Endothelial cell of umbilical vein (primary cell): ENCODE results near the gene HECTD2. TPM values are rescaled to one million over a fixed set of nuclear protein-coding genes. Genes with fewer than 3 reads are reported as not detected.

ENCODE experiments used
- BruUV-seq: library from RNA; stranded (reverse); fragments of 400-500 nt; replicated peaks from 2 replicates; lab custom pipeline; 2021; lab: Mats Ljungman, UMichigan
- CTCF ChIA-PET: fragments of 300-600, 350-600 bp; sonication (Branson Sonifier 250); formaldehyde crosslinking; loops from one replicate; lab custom pipeline; 2021; ENCODE audit warnings: antibody characterized with exemption, inconsistent platforms; lab: Charles Lee
- POLR2A ChIA-PET: fragments of 300-600, 350-600 bp; sonication (Branson Sonifier 250); formaldehyde crosslinking; loops from one replicate; lab custom pipeline; 2021; ENCODE audit warnings: antibody characterized with exemption, inconsistent platforms; lab: Charles Lee
- DNase-seq: peaks from one replicate; pipeline ENCODE4 v3.0.0-alpha.2; 2011; ENCODE audit warnings: low read depth, low spot score
- FAIRE-seq: peaks from 2 replicates; lab custom pipeline; 2011; peaks lifted over from hg19 to GRCh38; lab: Jason Lieb, UNC
- H2AFZ ChIP-seq: 2 replicates; pipeline ENCODE4 v1.6.0; 2012; ENCODE audit warnings: low read depth, low read length, control low read depth, inconsistent platforms
- H3K27ac ChIP-seq: 2 replicates; pipeline ENCODE4 v1.5.1; 2011; ENCODE audit warnings: low read depth, mild to moderate bottlenecking, control low read depth, low read length, moderate library complexity; ENCODE audit not compliant: insufficient read depth
- H3K27me3 ChIP-seq, 2 experiments: 2 replicates each; pipeline versions ENCODE4 v1.6.0 to v1.6.1; 2011; ENCODE audit warnings: low read length in 2 of 2, mixed read lengths in 1 of 2; ENCODE audit not compliant: control insufficient read depth in 2 of 2, insufficient read depth in 2 of 2
- H3K36me3 ChIP-seq, 2 experiments: 2 replicates in 1 of 2; 3 replicates in 1 of 2; pipeline ENCODE4 v1.5.1; 2011; ENCODE audit warnings: low read length in 2 of 2, mild to moderate bottlenecking in 1 of 2, moderate library complexity in 1 of 2; ENCODE audit not compliant: control insufficient read depth in 2 of 2, insufficient read depth in 2 of 2; ENCODE audit errors: extremely low read depth in 1 of 2
- H3K4me1 ChIP-seq: 3 replicates; pipeline ENCODE4 v1.5.1; 2011; ENCODE audit warnings: mild to moderate bottlenecking, low read length; ENCODE audit not compliant: control insufficient read depth, insufficient read depth; ENCODE audit errors: extremely low read depth
- H3K4me2 ChIP-seq: 2 replicates; pipeline ENCODE4 v1.6.1; 2011; ENCODE audit warnings: low read length, control low read depth, mixed read lengths; ENCODE audit not compliant: insufficient read depth
- H3K4me3 ChIP-seq, 3 experiments: fragments of 200-600 bp in 1 of 3; sonication (generic), shearing (Covaris generic) in 1 of 3; replicated peaks in 1 of 3; 2 replicates each; pipeline ENCODE4 v1.5.1; 2011 to 2016; ENCODE audit warnings: control low read depth in 3 of 3, low read length in 3 of 3, mild to moderate bottlenecking in 2 of 3, inconsistent platforms in 1 of 3, low read depth in 1 of 3, moderate library complexity in 1 of 3; ENCODE audit not compliant: insufficient read depth in 1 of 3
- H3K79me2 ChIP-seq: 2 replicates; pipeline ENCODE4 v1.6.0; 2012; ENCODE audit warnings: low read length, inconsistent platforms; ENCODE audit not compliant: control insufficient read depth, insufficient read depth
- H3K9ac ChIP-seq: replicated peaks from 2 replicates; pipeline ENCODE3; 2011; ENCODE audit warnings: low read length, control low read depth; ENCODE audit not compliant: insufficient read depth; ENCODE audit errors: extremely low read depth
- H3K9me1 ChIP-seq: replicated peaks from 3 replicates; pipeline ENCODE4 v1.6.0; 2011; ENCODE audit warnings: mild to moderate bottlenecking, low read length; ENCODE audit not compliant: control insufficient read depth, insufficient read depth; ENCODE audit errors: extremely low read depth
- H3K9me3 ChIP-seq: replicated peaks from 2 replicates; pipeline ENCODE4 v1.5.1; 2012; ENCODE audit warnings: low read length, inconsistent platforms; ENCODE audit not compliant: control insufficient read depth, insufficient read depth
- H4K20me1 ChIP-seq: replicated peaks from 2 replicates; pipeline ENCODE3; 2011; ENCODE audit warnings: mild to moderate bottlenecking, low read length; ENCODE audit not compliant: control insufficient read depth, insufficient read depth; ENCODE audit errors: extremely low read depth
- EZH2 ChIP-seq: IDR thresholded peaks from 2 replicates; pipeline ENCODE4 v1.6.1; 2012; ENCODE audit warnings: borderline replicate concordance, low read depth, mild to moderate bottlenecking, moderate library complexity, low read length, inconsistent platforms; ENCODE audit not compliant: severe bottlenecking
- FOS ChIP-seq: IDR thresholded peaks from 2 replicates; pipeline ENCODE4 v1.6.1; 2011; ENCODE audit warnings: mild to moderate bottlenecking, low read length, moderate library complexity, borderline replicate concordance; ENCODE audit not compliant: insufficient read depth
- GATA2 ChIP-seq: IDR thresholded peaks from 2 replicates; pipeline ENCODE4 v1.7.0; 2011; ENCODE audit warnings: low read depth, mild to moderate bottlenecking, moderate library complexity, mixed read lengths, low read length; ENCODE audit not compliant: insufficient read length, insufficient read depth
- JUN ChIP-seq: IDR thresholded peaks from 2 replicates; pipeline ENCODE4 v1.6.1; 2011; ENCODE audit warnings: borderline replicate concordance, low read depth; ENCODE audit not compliant: insufficient read length, insufficient read depth
- MYC ChIP-seq: IDR thresholded peaks from one replicate; pipeline ENCODE4 v1.6.1; 2011; ENCODE audit warnings: mild to moderate bottlenecking, low read depth, low read length
- POLR2A ChIP-seq: IDR thresholded peaks from 2 replicates; pipeline ENCODE4 v1.6.1; 2012; ENCODE audit warnings: low read depth, mild to moderate bottlenecking, control low read depth, low read length
- POLR2AphosphoS5 ChIP-seq: IDR thresholded peaks from 2 replicates; pipeline ENCODE4 v1.6.1; 2012; ENCODE audit warnings: low read depth, mild to moderate bottlenecking, control low read depth, low read length, moderate library complexity; ENCODE audit not compliant: insufficient read depth
- dilution Hi-C: fragments of 300-500 bp; cut with MboI; formaldehyde crosslinking; loops from one replicate; pipeline ENCODE4 v1.15.0; 2019; ENCODE audit warnings: low sequenced_read_pairs; ENCODE audit not compliant: extremely low pct_ligation_motif_present
- intact Hi-C: fragments of 100-400 bp; cut with micrococcal nuclease; formaldehyde crosslinking; loops from one replicate; pipeline ENCODE4 v1.10.0; 2022
- polyA plus RNA-seq, 4 experiments: library from polyadenylated mRNA; depleted of rRNA in 3 of 4; stranded (reverse) in 3 of 4; unstranded in 1 of 4; fragments of >200 nt; gene quantifications; 2 replicates each; pipeline versions ENCODE4 v1.2.1 to v1.2.3, GENCODE V29; 2011 to 2012; ENCODE audit warnings: missing spikeins in 1 of 4
- total RNA-seq: library from RNA; stranded (reverse); gene quantifications from 2 replicates; pipeline ENCODE4 v1.2.3, GENCODE V29; 2021
- TF ChIP-seq, protein P1 (sequence below): IDR thresholded peaks from 2 replicates; pipeline ENCODE4 v1.6.1; 2011; ENCODE audit not compliant: insufficient read depth, insufficient read length

HECTD2 gene
- total and polyA plus RNA-seq, 2 donors (not counting 3 experiments of a cell fraction or from before 2014, with no cell fraction given), result 4.2 to 10.7 TPM

DNA sequence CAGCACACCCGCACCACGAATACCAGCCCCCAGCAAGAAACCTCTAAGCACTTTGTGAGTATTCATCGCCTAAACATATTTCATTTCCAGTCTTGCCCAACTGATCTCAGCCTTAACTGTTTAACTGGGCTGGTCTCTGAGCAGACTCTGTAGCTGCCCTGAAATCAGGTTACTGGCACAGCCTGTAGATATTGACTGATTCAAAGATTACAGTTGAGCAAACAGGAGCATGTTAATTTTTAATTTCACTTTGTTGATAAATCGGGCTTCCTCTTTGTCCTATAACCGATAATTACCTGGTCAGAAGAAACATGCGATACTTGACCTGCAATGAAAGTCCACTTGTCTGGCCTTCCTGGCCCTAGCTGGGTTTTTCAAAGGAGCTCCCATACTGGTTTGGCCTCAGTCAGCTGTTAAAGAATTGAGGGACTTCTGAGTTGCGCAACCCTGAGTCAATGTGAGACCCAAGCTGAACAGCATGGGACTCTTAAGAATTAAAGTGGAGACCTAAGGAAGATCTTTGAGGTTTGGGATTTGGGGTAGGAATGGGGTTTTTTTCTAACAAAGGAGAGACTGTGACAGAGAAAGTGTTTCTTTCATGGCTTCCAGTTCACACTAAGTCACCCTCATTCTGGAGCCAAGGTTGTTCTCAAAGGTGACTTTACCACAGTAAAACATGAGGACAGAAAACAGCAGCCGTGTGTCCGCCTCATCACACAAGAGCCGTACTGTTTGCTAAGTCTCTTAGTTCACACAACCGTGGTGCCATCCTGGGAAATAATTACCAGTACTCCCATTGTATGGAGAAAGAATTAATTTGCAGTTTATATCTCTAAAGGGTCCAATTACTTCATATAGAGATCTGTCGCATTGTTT is 146.8 kb downstream of the HECTD2 start:
- no peak overlapping the region for H3K4me3 ChIP-seq
- peaks cover 0 to 1% of the 10 kb centered on the region in 2 experiments for H3K27me3 ChIP-seq
- H3K27ac ChIP-seq, result no peak overlapping the region
- no peak overlapping the region for H3K4me2 ChIP-seq
- no peaks in the 10 kb centered on the region for H3K79me2 ChIP-seq
- TF ChIP-seq EZH2 (no peak), FOS (no peak), GATA2 (no peak), JUN (no peak), POLR2A (no peak), POLR2AphosphoS5 (no peak), MYC (no peak)
- TF ChIP-seq, protein P1, sequence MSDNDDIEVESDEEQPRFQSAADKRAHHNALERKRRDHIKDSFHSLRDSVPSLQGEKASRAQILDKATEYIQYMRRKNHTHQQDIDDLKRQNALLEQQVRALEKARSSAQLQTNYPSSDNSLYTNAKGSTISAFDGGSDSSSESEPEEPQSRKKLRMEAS, result no peak
- H2AFZ ChIP-seq, result no peak overlapping the region
- no peaks in the 10 kb centered on the region for H4K20me1 ChIP-seq
- no peak overlapping the region for H3K9ac ChIP-seq
- H3K36me3 ChIP-seq, result no peaks in the 10 kb centered on the region
- dilution Hi-C loops (no loop called here), intact Hi-C loops (no loop called here)
- no peak for FAIRE-seq
- no TSS peak for BruUV-seq
- no peak for DNase-seq
- POLR2A ChIA-PET, result no interaction called here
- CTCF ChIA-PET, result no interaction called here
- H3K9me1 ChIP-seq, result no peaks in the 10 kb centered on the region
- no peaks in the 10 kb centered on the region for H3K9me3 ChIP-seq
- no peaks in the 10 kb centered on the region for H3K4me1 ChIP-seq
